Heart right ventricle (tissue), 16 donors: Measurements from ENCODE around the gene TNFAIP8. TPM values are rescaled to one million over a fixed set of nuclear protein-coding genes. Genes with fewer than 3 reads are reported as not detected.

Experiments used
- ATAC-seq, 8 donors: fragments of 200-7000 bp; cut with Tn5 transposase; one replicate each; pipeline ENCODE4 v1.9.1; 2020; ENCODE audit warnings: mild to moderate bottlenecking in 8 of 8, moderate library complexity in 8 of 8, moderate number of reproducible peaks in 1 of 8
- DNase-seq, 2 donors: peaks; one replicate each; pipeline ENCODE4 v3.0.0-alpha.2; 2020
- H3K27ac ChIP-seq, 10 donors: fragments of 200-600 bp; sonication (generic) in 2 of 10; one replicate each; pipeline versions ENCODE4 v1.5.0 to v1.8.0; 2020 to 2022; ENCODE audit warnings: mild to moderate bottlenecking in 3 of 10
- H3K27me3 ChIP-seq, 7 donors: fragments of 200-600 bp; one replicate each; pipeline ENCODE4 v1.8.0; 2021 to 2022; ENCODE audit warnings: mild to moderate bottlenecking in 2 of 7
- H3K36me3 ChIP-seq, 9 donors: fragments of 200-600 bp; sonication (generic) in 1 of 9; one replicate each; pipeline versions ENCODE4 v1.5.0 to v1.8.0; 2020 to 2022; ENCODE audit warnings: mild to moderate bottlenecking in 2 of 9
- H3K4me1 ChIP-seq, 9 donors: fragments of 200-600 bp; sonication (generic) in 1 of 9; one replicate each; pipeline versions ENCODE4 v1.5.0 to v1.8.0; 2020 to 2022; ENCODE audit warnings: mild to moderate bottlenecking in 4 of 9
- H3K4me3 ChIP-seq, 10 donors: fragments of 200-600 bp; sonication (generic) in 2 of 10; one replicate each; pipeline versions ENCODE4 v1.5.0 to v1.8.0; 2020 to 2022; ENCODE audit warnings: mild to moderate bottlenecking in 7 of 10, moderate library complexity in 2 of 10
- H3K9me3 ChIP-seq, 11 donors: fragments of 200-600 bp in 10 of 11; sonication (generic) in 2 of 11; one replicate each; pipeline versions ENCODE4 v1.5.0 to v1.8.0; 2013 to 2022; ENCODE audit warnings: mild to moderate bottlenecking in 2 of 11, control low read depth in 1 of 11, moderate library complexity in 1 of 11
- CTCF ChIP-seq, 9 donors: fragments of 200-600 bp; sonication (generic) in 2 of 9; IDR thresholded peaks; one replicate each; pipeline versions ENCODE4 v1.5.0 to v1.8.0; 2021 to 2022; ENCODE audit warnings: antibody characterized with exemption in 9 of 9, mild to moderate bottlenecking in 5 of 9, moderate library complexity in 1 of 9
- WGBS, 2 donors: extraction: QIAGEN DNeasy Blood & Tissue Kit; methylation state at CpG; one replicate each; pipeline ENCODE4 v1.1.7; 2013; ENCODE audit warnings: inconsistent platforms in 1 of 2; 5-methylcytosine and 5-hydroxymethylcytosine counted together
- intact Hi-C, 10 donors: fragments of 100-400 bp; cut with DNase I; formaldehyde crosslinking; loops; one replicate each; pipeline versions ENCODE4 v1.11.1 to v1.14.2; 2022
- polyA plus RNA-seq, 2 donors: library from polyadenylated mRNA; stranded (reverse); fragments of 200-250 nt; gene quantifications; one replicate each; pipeline ENCODE4 v1.2.3, GENCODE V29; 2013
- total RNA-seq, 10 donors: library from RNA; stranded (reverse); fragmentation: NEBNext Ultra II Directional in 3 of 10; extraction: Animal tissue kit (Norgen Biotek cat#: 25700) in 3 of 10; gene quantifications; one replicate each; pipeline versions ENCODE4 v1.2.1 to v1.2.4, GENCODE V29; 2021 to 2023
- donor health status: Arrhythmogenic right ventricular cardiomyopathy.
- donor health status: ischemic (EF 13 %, LVEDD 7.1; RV severe dilation, severe dysfunction).
- donor health status: healthy with polysubstance abuse.
- donor health status: DM: no; HTN: yes; CAD: no.
- donor health status: DM: no; HTN: no; CAD: no.
- donor health status: ischemic (EF 25% LVEDD 6.9; RV normal size, moderate dysfunction).
- donor health status: ischemic (EF 25% LVEDD 5.7; RV mildly dilated, moderate dysfunction).
- donor health status: healthy.
- donor health status: DM: yes; HTN: yes; CAD: no.
- donor health status: Ischemic cardiomyopathy.
- donor health status: ischemic (EF 35%, LVEDD 5.7; RV mildly dilated, moderate dysfunction).
- donor health status: nonischemic (EF 11% LVEDD 7.7; RV severe dilation, severe dysfunction).
- donor health status: DM: yes; HTN: yes; CAD: no.
- donor health status: PGD.
- donor health status: ischemic (EF 29% LVEDD 5.4; RV normal size, mild dysfunction).
- donor health status: nonischemic (EF 23%, LVEDD 6.1; RV moderate dilation, normal function).

TNFAIP8 gene
- total and polyA plus RNA-seq, 12 donors: 3.3 to 30.8 (median 8.7) TPM

DNA sequence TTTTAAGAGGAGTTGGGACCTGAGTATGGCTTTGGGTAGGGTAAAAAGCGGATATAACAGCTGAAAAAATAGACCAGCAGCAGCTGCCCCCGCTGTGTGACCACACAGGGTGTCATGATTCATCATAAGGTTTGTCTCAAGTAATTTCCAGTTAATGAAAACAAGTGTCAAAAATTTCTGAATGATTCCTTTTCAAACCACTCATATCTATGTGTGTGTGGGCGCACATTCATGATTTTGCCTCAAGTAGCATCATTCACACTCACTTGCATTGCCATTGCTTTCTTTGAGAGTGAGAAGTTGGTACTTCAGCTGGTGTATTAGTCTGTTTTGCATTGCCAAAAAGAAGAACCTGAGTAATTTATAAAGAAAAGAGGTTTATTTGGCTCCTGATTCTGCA lies 12.1 kb upstream of the TNFAIP8 start:
- no peak overlapping the region for H3K4me3 ChIP-seq
- H3K9me3 ChIP-seq: no peaks in the 10 kb centered on the region
- no peaks in the 10 kb centered on the region for H3K36me3 ChIP-seq
- no peaks in the 10 kb centered on the region for H3K27me3 ChIP-seq
- DNase-seq: no peak
- peaks cover 0 to 96% (median 6%) of the 10 kb centered on the region in 9 donors for H3K4me1 ChIP-seq
- no peak for ATAC-seq
- intact Hi-C loops: loop anchor here in 1 of 10 donors (10.0 kb wide), 1 partner anchor 61 kb away; no protein-coding TSS in a partner anchor
- H3K27ac ChIP-seq: peak overlapping the region in 1 of 10 donors; percentile 21
- WGBS, 2 donors: 95% methylated on average over 3 of the region's 3 CpGs
- no peak for TF ChIP-seq CTCF (IDR thresholded peaks at IDR 0.05)

DNA sequence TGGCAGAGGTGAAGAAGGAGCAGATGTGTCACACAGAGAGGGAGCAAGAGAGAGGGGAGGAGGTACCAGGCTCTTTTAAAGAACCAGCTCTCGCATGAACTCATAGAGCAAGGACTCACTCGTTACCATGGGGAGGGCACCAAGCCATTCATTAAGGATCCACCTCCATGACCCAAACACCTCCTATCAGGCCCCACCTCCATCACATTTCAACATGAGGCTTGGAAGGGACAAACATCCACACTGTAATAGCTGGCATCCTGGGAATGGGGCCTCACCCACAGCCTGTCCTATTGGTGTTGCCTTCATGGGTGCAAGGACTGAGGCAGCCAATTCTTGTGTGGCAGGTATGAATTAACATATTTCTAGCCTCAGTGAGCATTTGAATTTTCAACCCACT lies 11.6 kb upstream of the TNFAIP8 start:
- Histone ChIP-seq H3K9me3 (no peaks in the 10 kb centered on the region), H3K4me3 (no peak overlapping the region), H3K36me3 (no peaks in the 10 kb centered on the region), H3K27me3 (no peaks in the 10 kb centered on the region), H3K27ac (peak overlapping the region in 1 of 10 donors; percentile 21), H3K4me1 (peaks cover 0 to 92% (median 6%) of the 10 kb centered on the region in 9 donors)
- intact Hi-C loops: loop anchor here in 1 of 10 donors (10.0 kb wide), 1 partner anchor 61 kb away; no protein-coding TSS in a partner anchor
- TF ChIP-seq CTCF (IDR thresholded peaks at IDR 0.05): no peak
- WGBS, 2 donors: 48 to 71% methylated on average over 2 of the region's 2 CpGs
- DNase-seq (no peak), ATAC-seq (no peak)

- no peaks in the 10 kb centered on the region for H3K27me3 ChIP-seq
- no peak for TF ChIP-seq CTCF (IDR thresholded peaks at IDR 0.05)
- intact Hi-C loops: loop anchor here in 1 of 10 donors (10.0 kb wide), 1 partner anchor 59 kb away; no protein-coding TSS in a partner anchor
- DNase-seq: no peak
- H3K9me3 ChIP-seq: no peaks in the 10 kb centered on the region
- peak overlapping the region in 1 of 10 donors; percentile 13 for H3K27ac ChIP-seq
- no peak overlapping the region for H3K4me3 ChIP-seq
- WGBS, 2 donors: 55 to 67% methylated on average over 3 of the region's 3 CpGs
- no peak for ATAC-seq
- peaks cover 0 to 75% (median 0%) of the 10 kb centered on the region in 9 donors for H3K4me1 ChIP-seq
- H3K36me3 ChIP-seq: no peaks in the 10 kb centered on the region
These were observed 10.0 kb upstream of the TNFAIP8 start for GRCh38 chr5:119345861-119346260.

GRCh38 chr5:119346394-119346793 lies 9.4 kb upstream of the TNFAIP8 start:
- peak overlapping the region in 1 of 10 donors; percentile 13 for H3K27ac ChIP-seq
- H3K4me3 ChIP-seq: no peak overlapping the region
- no peak for ATAC-seq
- DNase-seq: no peak
- no peaks in the 10 kb centered on the region for H3K36me3 ChIP-seq
- TF ChIP-seq CTCF (IDR thresholded peaks at IDR 0.05): no peak
- no peaks in the 10 kb centered on the region for H3K9me3 ChIP-seq
- intact Hi-C loops: loop anchor here in 1 of 10 donors (10.0 kb wide), 1 partner anchor 58 kb away; no protein-coding TSS in a partner anchor
- H3K27me3 ChIP-seq: no peaks in the 10 kb centered on the region
- 93% methylated on average over 2 of the region's 2 CpGs for WGBS, 2 donors
- peaks cover 0 to 70% (median 0%) of the 10 kb centered on the region in 9 donors for H3K4me1 ChIP-seq
